H1 (cell line): Measurements from ENCODE around the gene NPBWR2. TPM values are rescaled to one million over a fixed set of nuclear protein-coding genes. Genes with fewer than 3 reads are reported as not detected.

ENCODE experiments used
- CTCF ChIA-PET: fragments of 300-600 bp; sonication (Branson Sonifier 250); formaldehyde crosslinking; loops from one replicate; lab custom pipeline; 2021; ENCODE audit not compliant: partially characterized antibody; lab: Charles Lee
- POLR2A ChIA-PET: fragments of 300-600 bp; sonication (Branson Sonifier 250); formaldehyde crosslinking; loops from one replicate; lab custom pipeline; 2021; ENCODE audit warnings: inconsistent platforms; ENCODE audit not compliant: partially characterized antibody; lab: Charles Lee
- DNase-seq, 2 experiments: peaks; one replicate each; pipeline versions ENCODE4 v3.0.0 to v3.0.0-alpha.2; 2010 to 2022; ENCODE audit warnings: low spot score in 2 of 2, low read depth in 1 of 2, mixed read lengths in 1 of 2
- FAIRE-seq: peaks from 2 replicates; lab custom pipeline; 2011; peaks lifted over from hg19 to GRCh38; lab: Jason Lieb, UNC
- H2AFZ ChIP-seq: 2 replicates; pipeline ENCODE4 v1.8.1; 2012; ENCODE audit warnings: low read length, inconsistent platforms
- H2AK5ac ChIP-seq: 2 replicates; pipeline ENCODE4 v1.6.1; 2013; ENCODE audit warnings: low read depth, low read length
- H2BK120ac ChIP-seq: replicated peaks from 2 replicates; pipeline ENCODE3; 2013; ENCODE audit warnings: low read depth, low read length, inconsistent platforms
- H2BK12ac ChIP-seq: 2 replicates; pipeline ENCODE4 v1.6.1; 2013; ENCODE audit warnings: low read depth, low read length
- H2BK15ac ChIP-seq: 2 replicates; pipeline ENCODE4 v1.6.1; 2013; ENCODE audit warnings: low read length
- H2BK20ac ChIP-seq: 2 replicates; pipeline ENCODE4 v1.6.1; 2013; ENCODE audit warnings: low read length
- H2BK5ac ChIP-seq: 2 replicates; pipeline ENCODE4 v1.6.1; 2013; ENCODE audit warnings: low read depth, low read length
- H3K14ac ChIP-seq: 2 replicates; pipeline ENCODE4 v1.6.1; 2013; ENCODE audit warnings: inconsistent platforms; ENCODE audit not compliant: insufficient read length
- H3K18ac ChIP-seq: 2 replicates; pipeline ENCODE4 v1.6.1; 2013; ENCODE audit warnings: low read length; ENCODE audit errors: extremely low read depth
- H3K23ac ChIP-seq: 2 replicates; pipeline ENCODE4 v1.6.1; 2013; ENCODE audit warnings: inconsistent platforms; ENCODE audit not compliant: insufficient read length
- H3K23me2 ChIP-seq: 2 replicates; pipeline ENCODE4 v1.6.1; 2013; ENCODE audit warnings: low read depth, low read length
- H3K27ac ChIP-seq: 2 replicates; pipeline ENCODE4 v1.6.1; 2011; ENCODE audit warnings: low read depth, low read length, inconsistent platforms
- H3K27me3 ChIP-seq, 4 experiments: replicated peaks in 1 of 4; 1 replicate in 1 of 4; 2 replicates in 3 of 4; pipeline versions ENCODE4 v1.6.1 to v1.8.1; 2011 to 2013; ENCODE audit warnings: low read length in 3 of 4, mild to moderate bottlenecking in 3 of 4, inconsistent platforms in 2 of 4, mixed read lengths in 2 of 4, moderate library complexity in 1 of 4; ENCODE audit not compliant: control insufficient read depth in 3 of 4, insufficient read depth in 3 of 4; ENCODE audit errors: extremely low read depth in 1 of 4
- H3K36me3 ChIP-seq, 4 experiments: 2 replicates each; pipeline versions ENCODE4 v1.6.1 to v1.8.1; 2011 to 2013; ENCODE audit warnings: mild to moderate bottlenecking in 4 of 4, low read length in 3 of 4, moderate library complexity in 2 of 4, control low read depth in 1 of 4, inconsistent platforms in 1 of 4; ENCODE audit not compliant: insufficient read depth in 4 of 4, control insufficient read depth in 2 of 4
- H3K4ac ChIP-seq: replicated peaks from 2 replicates; pipeline ENCODE3; 2013; ENCODE audit warnings: low read length, low read depth, mixed read lengths, inconsistent platforms; ENCODE audit not compliant: insufficient read length
- H3K4me1 ChIP-seq, 4 experiments: replicated peaks in 1 of 4; 1 replicate in 1 of 4; 2 replicates in 3 of 4; pipeline versions ENCODE4 v1.6.1 to v1.8.1; 2011 to 2013; ENCODE audit warnings: low read length in 3 of 4, inconsistent platforms in 2 of 4, mixed read lengths in 1 of 4; ENCODE audit not compliant: insufficient read depth in 4 of 4, control insufficient read depth in 3 of 4
- H3K4me2 ChIP-seq, 2 experiments: 2 replicates each; pipeline versions ENCODE4 v1.6.1 to v1.8.1; 2011 to 2013; ENCODE audit warnings: low read depth in 2 of 2, low read length in 2 of 2, control low read depth in 1 of 2, inconsistent platforms in 1 of 2, mild to moderate bottlenecking in 1 of 2; ENCODE audit not compliant: insufficient read depth in 1 of 2
- H3K4me3 ChIP-seq, 4 experiments: fragments of 200-600, 300-600 bp in 1 of 4; sonication (generic), shearing (Covaris generic), sonication (Bioruptor Twin) in 1 of 4; 2 replicates each; pipeline versions ENCODE4 v1.5.1 to v1.8.1; 2011 to 2016; ENCODE audit warnings: low read length in 4 of 4, low read depth in 3 of 4, control low read depth in 2 of 4, inconsistent platforms in 2 of 4, mild to moderate bottlenecking in 2 of 4, mixed read lengths in 1 of 4, moderate library complexity in 1 of 4; ENCODE audit not compliant: insufficient read depth in 2 of 4; ENCODE audit errors: extremely low read depth in 1 of 4
- H3K56ac ChIP-seq: replicated peaks from 2 replicates; pipeline ENCODE3; 2013; ENCODE audit warnings: low read depth, mild to moderate bottlenecking, mixed read lengths, low read length, inconsistent platforms; ENCODE audit not compliant: insufficient read length
- H3K79me1 ChIP-seq: 2 replicates; pipeline ENCODE4 v1.6.1; 2013; ENCODE audit warnings: low read depth, low read length, control low read depth
- H3K79me2 ChIP-seq, 2 experiments: 2 replicates each; pipeline versions ENCODE4 v1.6.1 to v1.8.1; 2012 to 2013; ENCODE audit warnings: low read length in 2 of 2, mild to moderate bottlenecking in 2 of 2, inconsistent platforms in 1 of 2; ENCODE audit not compliant: insufficient read depth in 2 of 2, control insufficient read depth in 1 of 2
- H3K9ac ChIP-seq, 4 experiments: replicated peaks in 1 of 4; 1 replicate in 1 of 4; 2 replicates in 3 of 4; pipeline versions ENCODE4 v1.6.1 to v1.8.1; 2011 to 2013; ENCODE audit warnings: low read depth in 3 of 4, low read length in 3 of 4, control low read depth in 2 of 4, mild to moderate bottlenecking in 2 of 4, moderate library complexity in 2 of 4, inconsistent platforms in 1 of 4; ENCODE audit errors: extremely low read depth in 1 of 4
- H3K9me3 ChIP-seq, 2 experiments: 2 replicates each; pipeline versions ENCODE4 v1.6.1 to v1.8.1; 2012 to 2013; ENCODE audit warnings: mild to moderate bottlenecking in 2 of 2, moderate library complexity in 2 of 2, control low read depth in 1 of 2, inconsistent platforms in 1 of 2, low read depth in 1 of 2, low read length in 1 of 2, mixed read lengths in 1 of 2; ENCODE audit not compliant: insufficient read depth in 2 of 2
- H4K20me1 ChIP-seq, 2 experiments: replicated peaks in 1 of 2; 2 replicates each; pipeline versions ENCODE3 to v1.8.1; 2011 to 2013; ENCODE audit warnings: inconsistent platforms in 2 of 2, low read length in 2 of 2, mild to moderate bottlenecking in 1 of 2; ENCODE audit not compliant: insufficient read depth in 2 of 2, control insufficient read depth in 1 of 2
- H4K5ac ChIP-seq: 2 replicates; pipeline ENCODE4 v1.6.1; 2013; ENCODE audit warnings: low read length, low read depth, mixed read lengths, inconsistent platforms; ENCODE audit not compliant: insufficient read length
- H4K8ac ChIP-seq: 2 replicates; pipeline ENCODE4 v1.8.0; 2013; ENCODE audit warnings: mild to moderate bottlenecking, moderate library complexity, low read length, inconsistent platforms; ENCODE audit not compliant: insufficient read depth; ENCODE audit errors: extremely low read depth
- H4K91ac ChIP-seq: replicated peaks from 2 replicates; pipeline ENCODE3; 2013; ENCODE audit warnings: low read length, mixed read lengths, inconsistent platforms; ENCODE audit not compliant: insufficient read length
- BRCA1 ChIP-seq: IDR thresholded peaks from 2 replicates; pipeline ENCODE4 v1.6.1; 2012; ENCODE audit warnings: low read depth, low read length, improper control_type of control experiment
- CBX8 ChIP-seq: fragments of 300-800, 300-1000 bp; sonication (generic); IDR thresholded peaks from 2 replicates; pipeline ENCODE4 v1.7.1; 2016; ENCODE audit warnings: low read depth, low read length, borderline replicate concordance
- EP300 ChIP-seq, 2 experiments: IDR thresholded peaks; 1 replicate in 1 of 2; 2 replicates in 1 of 2; pipeline ENCODE4 v1.6.1; 2011 to 2012; ENCODE audit warnings: low read depth in 2 of 2, low read length in 2 of 2, mild to moderate bottlenecking in 2 of 2, borderline replicate concordance in 1 of 2, inconsistent platforms in 1 of 2, moderate library complexity in 1 of 2
- EZH2 ChIP-seq: fragments of 200-600 bp; sonication (generic); IDR thresholded peaks from 2 replicates; pipeline ENCODE4 v1.7.1; 2012; ENCODE audit warnings: low read depth, mild to moderate bottlenecking, moderate library complexity, low read length, inconsistent platforms; ENCODE audit not compliant: severe bottlenecking
- MAX ChIP-seq: IDR thresholded peaks from 2 replicates; pipeline ENCODE4 v1.6.1; 2012; ENCODE audit warnings: inconsistent platforms
- NANOG ChIP-seq: IDR thresholded peaks from 2 replicates; pipeline ENCODE4 v1.6.1; 2011; ENCODE audit warnings: low read length, low read depth, mild to moderate bottlenecking, inconsistent platforms; ENCODE audit not compliant: insufficient read depth, poor library complexity, severe bottlenecking
- NRF1 ChIP-seq: IDR thresholded peaks from 2 replicates; pipeline ENCODE4 v1.6.1; 2011; ENCODE audit warnings: mild to moderate bottlenecking, low read depth, low read length, improper control_type of control experiment
- RXRA ChIP-seq: IDR thresholded peaks from 2 replicates; pipeline ENCODE4 v1.6.1; 2011; ENCODE audit warnings: low read depth, mild to moderate bottlenecking, low read length, moderate library complexity; ENCODE audit not compliant: insufficient read depth
- SRF ChIP-seq: IDR thresholded peaks from 2 replicates; pipeline ENCODE4 v1.6.1; 2011; ENCODE audit warnings: mild to moderate bottlenecking, low read depth, low read length, moderate library complexity
- YY1 ChIP-seq: IDR thresholded peaks from 2 replicates; pipeline ENCODE4 v1.6.1; 2011; ENCODE audit warnings: low read depth, mild to moderate bottlenecking, low read length
- WGBS, 2 experiments: shearing (Covaris generic) in 1 of 2; methylation state at CpG; one replicate each; pipeline versions ENCODE4 v1.1.6 to v1.1.7; 2013 to 2015; ENCODE audit warnings: low lambda C conversion rate in 2 of 2, mixed read lengths in 2 of 2, inconsistent platforms in 1 of 2, low coverage in 1 of 2, missing lambda C conversion rate in 1 of 2; ENCODE audit not compliant: insufficient replicate concordance in 2 of 2, insufficient coverage in 1 of 2, insufficient read length in 1 of 2; ENCODE audit errors: extremely low coverage in 1 of 2, missing lambda C conversion rate in 1 of 2; 5-methylcytosine and 5-hydroxymethylcytosine counted together
- polyA plus RNA-seq, 7 experiments: library from polyadenylated mRNA; depleted of rRNA in 3 of 7; stranded (reverse) in 5 of 7; unstranded in 2 of 7; fragments of >200 nt in 5 of 7; fragments of 200-250 nt in 2 of 7; gene quantifications; 1 replicate in 5 of 7; 2 replicates in 1 of 7; 4 replicates in 1 of 7; pipeline versions ENCODE4 v1.2.1 to v1.2.3, GENCODE V29; 2011 to 2013; ENCODE audit warnings: missing spikeins in 2 of 7, mixed read lengths in 2 of 7
- total RNA-seq: library from RNA; stranded (reverse); fragmentation: NEBNext Ultra II Directional; extraction: Animal tissue kit (Norgen Biotek cat#: 25700); gene quantifications from 2 replicates; pipeline ENCODE4 v1.2.1, GENCODE V29; 2021
- TF ChIP-seq, protein P1 (sequence below): IDR thresholded peaks from 2 replicates; pipeline ENCODE4 v1.6.1; 2012; ENCODE audit warnings: inconsistent platforms

NPBWR2 gene
- total and polyA plus RNA-seq, 2 of the 8 experiments (the other 6 are each of a cell fraction or from before 2014, with no cell fraction given): not detected

- ChIA-PET POLR2A (interaction anchor here (0.7 kb wide), 1 partner anchor 9 kb away, joined by 3 read pairs; no protein-coding TSS in a partner anchor), CTCF (interaction anchor here (0.6 to 6.4 kb wide), 4 partner anchors 9 to 24 kb away, joined by 3 to 59 read pairs (median 8); partner anchors contain the start of gene LKAAEAR1)
- Histone ChIP-seq H2AFZ (no peak overlapping the region), H3K23ac (no peak overlapping the region), H2BK15ac (no peak overlapping the region), H2BK12ac (no peak overlapping the region), H3K79me2 (no peaks in the 10 kb centered on the region), H3K4me2 (no peak overlapping the region), H3K4me3 (no peak overlapping the region), H3K23me2 (0 out of 2 replicates have a peak, but pooled peaks cover under 1% of the 10 kb centered on the region), H4K8ac (no peak overlapping the region), H2AK5ac (no peak overlapping the region), H4K91ac (no peak overlapping the region), H2BK5ac (no peak overlapping the region), H3K4ac (no peak overlapping the region), H3K14ac (no peak overlapping the region), H3K4me1 (peaks cover 0 to 6% (median 3%) of the 10 kb centered on the region in 4 experiments; a peak in 3 of 7 replicates), H3K27me3 (peaks cover 0 to 7% (median 7%) of the 10 kb centered on the region in 4 experiments; a peak in 6 of 7 replicates), H3K9me3 (no peaks in the 10 kb centered on the region), H2BK20ac (no peak overlapping the region), H3K27ac (no peak overlapping the region; the same call in 1 of the 2 replicates), H4K20me1 (peaks cover 3 to 4% of the 10 kb centered on the region in 2 experiments), H3K79me1 (no peaks in the 10 kb centered on the region; the same call in 1 of the 2 replicates), H4K5ac (no peak overlapping the region), H3K56ac (no peak overlapping the region), H2BK120ac (no peak overlapping the region), H3K18ac (no peak overlapping the region), H3K36me3 (no peaks in the 10 kb centered on the region), H3K9ac (no peak overlapping the region)
- DNase-seq: peak in 1 of 2 experiments; percentile 40
- FAIRE-seq: no peak
- 89% methylated on average over 18 of the region's 19 CpGs; no CpG with 5 or more reads in 1 of the 2 experiments for WGBS, 2 experiments
- TF ChIP-seq MAX: no peak
- TF ChIP-seq RXRA: no peak
- TF ChIP-seq YY1: no peak
- no peak for TF ChIP-seq EP300 (IDR thresholded peaks at IDR 0.05; ENCODE audit: borderline replicate concordance in 1 of 2, low read depth in 2 of 2, low read length in 2 of 2)
- no peak for TF ChIP-seq BRCA1
- no peak for TF ChIP-seq EZH2
- no peak for TF ChIP-seq CBX8
- TF ChIP-seq NANOG: no peak
- TF ChIP-seq, protein P1, sequence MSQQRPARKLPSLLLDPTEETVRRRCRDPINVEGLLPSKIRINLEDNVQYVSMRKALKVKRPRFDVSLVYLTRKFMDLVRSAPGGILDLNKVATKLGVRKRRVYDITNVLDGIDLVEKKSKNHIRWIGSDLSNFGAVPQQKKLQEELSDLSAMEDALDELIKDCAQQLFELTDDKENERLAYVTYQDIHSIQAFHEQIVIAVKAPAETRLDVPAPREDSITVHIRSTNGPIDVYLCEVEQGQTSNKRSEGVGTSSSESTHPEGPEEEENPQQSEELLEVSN: no peak
- TF ChIP-seq NRF1: no peak
- TF ChIP-seq SRF: no peak
Observed at GRCh38 chr20:64107736-64108457, 532 bp upstream of the NPBWR2 start.
